Adipose tissue (tissue), 3 donors: ENCODE data around the gene RNF38. TPM values are rescaled to one million over a fixed set of nuclear protein-coding genes. Genes with fewer than 3 reads are reported as not detected.
"Not testable (repeated sequence)": the region's sequence is repeated elsewhere in the genome, so short reads cannot be mapped to it uniquely, and the experiment has no call there.

ENCODE experiments used
- H3K27ac ChIP-seq: one replicate; pipeline ENCODE4 v1.5.1; 2013; ENCODE audit warnings: low read depth, low read length
- WGBS, 3 donors: extraction: QIAGEN DNeasy Blood & Tissue Kit; methylation state at CpG; one replicate each; pipeline ENCODE4 v1.1.7; 2013; 5-methylcytosine and 5-hydroxymethylcytosine counted together
- polyA plus RNA-seq, 3 donors: library from polyadenylated mRNA; stranded (reverse); fragments of 200-250 nt; gene quantifications; one replicate each; pipeline ENCODE4 v1.2.3, GENCODE V29; 2013
- donor health status: healthy with polysubstance abuse.
- donor health status: Bipolar disorder and iron deficiency.
- donor health status: healthy.

Gene RNF38
- polyA plus RNA-seq, 3 donors, result 11.2 to 17.8 (median 14.5) TPM

- WGBS, 3 donors, result 88 to 90% (median 88%) methylated on average over 6 of the region's 6 CpGs
Measured at GRCh38 chr9:36345103-36345846, 54.8 kb downstream of the RNF38 start.

DNA sequence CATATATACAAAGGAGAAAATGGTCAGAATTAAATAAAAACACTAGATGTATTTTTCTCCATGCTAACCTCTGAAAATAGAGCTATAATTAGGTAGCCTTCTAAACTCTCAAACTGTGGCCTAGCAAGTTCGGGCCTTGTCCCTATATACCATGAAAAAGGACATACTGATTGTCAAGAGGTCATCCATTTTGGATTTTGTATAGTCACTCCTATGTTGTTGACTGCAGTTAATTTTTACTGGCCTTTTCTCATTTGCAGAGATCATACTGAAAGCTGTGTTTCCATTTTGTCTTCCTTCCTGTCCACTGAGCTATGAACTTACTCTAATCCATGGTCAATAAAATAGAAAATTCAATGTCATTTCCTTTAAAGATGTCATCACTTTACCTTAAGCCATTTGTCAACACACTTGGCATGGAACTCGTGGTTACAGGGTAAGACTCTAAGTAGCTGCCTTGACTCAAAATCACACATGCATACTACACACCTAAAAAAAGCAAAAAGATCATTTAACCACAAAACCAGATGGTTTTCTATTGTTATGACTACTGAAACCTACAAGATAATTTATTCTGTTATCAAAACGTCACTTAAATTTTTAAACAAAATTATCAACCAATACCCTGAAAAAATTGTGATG is 58.0 kb downstream of the RNF38 start:
- H3K27ac ChIP-seq, result no peak overlapping the region
- 70 to 79% (median 75%) methylated on average over 3 of the region's 3 CpGs for WGBS, 3 donors

More at GRCh38 chr9:36345103-36345846, 54.8 kb downstream of the RNF38 start:
- no peak overlapping the region for H3K27ac ChIP-seq

DNA sequence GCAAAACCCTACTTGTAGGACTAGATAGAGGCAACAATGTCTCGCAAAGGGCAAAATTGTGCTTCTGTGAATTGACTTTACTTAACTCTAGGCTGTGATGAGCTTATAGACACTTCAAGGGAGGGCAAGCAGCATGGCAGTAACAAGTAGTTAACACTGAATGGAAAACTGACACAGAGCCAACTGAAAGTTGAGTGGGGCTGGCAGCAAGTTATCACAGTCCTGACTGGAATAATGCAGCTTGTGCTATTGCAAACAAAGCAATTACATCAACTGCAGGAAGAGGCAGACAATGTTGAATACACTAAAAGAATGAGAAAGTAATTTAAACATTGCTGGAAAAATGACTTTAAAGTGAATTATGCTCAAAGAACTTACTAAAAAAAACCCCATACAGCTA is 62.2 kb downstream of the RNF38 start:
- 96 to 100% (median 100%) methylated on average over 1 of the region's 1 CpG for WGBS, 3 donors
- no peak overlapping the region for H3K27ac ChIP-seq

GRCh38 chr9:36337002-36337401 is 63.1 kb downstream of the RNF38 start:
- H3K27ac ChIP-seq, result no peak overlapping the region
- 88 to 94% (median 90%) methylated on average over 2 of the region's 2 CpGs for WGBS, 3 donors

DNA sequence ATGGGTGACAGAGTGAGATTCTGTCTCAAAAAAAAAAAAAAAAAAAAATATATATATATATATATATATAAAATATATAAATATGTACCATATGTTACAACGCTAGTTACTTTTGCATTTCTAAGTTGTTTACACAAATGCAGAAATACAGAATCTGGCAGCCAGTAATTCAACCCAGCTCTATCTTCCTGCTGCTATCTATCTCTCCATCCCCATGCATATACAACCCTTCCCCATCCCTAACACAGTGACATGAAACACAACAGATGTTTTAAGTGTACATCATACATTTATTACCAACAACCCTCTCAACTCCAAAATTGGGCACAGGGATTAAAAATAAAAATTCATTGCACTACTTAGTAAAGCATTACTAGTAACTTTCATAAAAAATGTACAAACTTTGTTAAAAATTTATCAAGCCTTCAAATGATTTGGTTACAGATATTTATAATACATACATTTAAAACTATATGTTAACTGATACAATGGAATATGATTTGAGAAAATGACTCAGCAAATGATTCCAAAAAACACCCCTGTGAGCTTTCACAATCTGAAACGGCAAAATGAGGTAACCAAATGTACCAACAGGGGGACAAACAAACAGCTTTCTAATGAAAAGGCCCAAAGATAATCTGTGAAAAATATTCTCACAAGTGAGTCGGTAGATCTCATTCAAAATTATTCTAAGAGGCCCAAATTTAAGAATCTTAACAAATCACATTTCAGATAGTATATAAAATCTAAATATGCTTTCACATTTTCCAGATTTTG is 63.8 kb downstream of the RNF38 start:
- no peak overlapping the region for H3K27ac ChIP-seq
- WGBS, 3 donors, result 75 to 93% (median 76%) methylated on average over 3 of the region's 3 CpGs

DNA sequence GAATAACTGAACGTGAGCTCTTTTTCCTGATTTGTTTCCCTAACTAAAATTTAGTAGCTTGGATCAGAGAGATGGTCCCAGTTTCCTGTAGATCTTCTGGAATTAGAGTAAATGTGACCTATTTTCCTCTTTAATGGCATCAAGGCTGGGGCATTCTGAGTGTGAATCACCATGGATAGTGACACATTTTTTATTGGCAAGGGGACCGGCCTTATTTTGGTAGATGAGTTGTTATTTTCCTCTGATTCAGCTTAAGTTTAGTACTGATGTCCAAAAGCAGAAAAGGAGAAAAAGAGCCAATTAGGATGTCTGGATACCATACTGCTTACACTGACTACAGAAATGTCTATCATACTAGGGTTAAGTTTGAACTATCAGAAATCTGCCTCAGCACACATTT is 68.1 kb downstream of the RNF38 start:
- 58 to 82% (median 61%) methylated on average over 2 of the region's 2 CpGs for WGBS, 3 donors
- no peak overlapping the region for H3K27ac ChIP-seq

- no peak overlapping the region for H3K27ac ChIP-seq
- WGBS, 3 donors, result 20 to 33% (median 29%) methylated on average over 9 of the region's 9 CpGs
Measured at GRCh38 chr9:36328798-36329411, 71.2 kb downstream of the RNF38 start.

DNA sequence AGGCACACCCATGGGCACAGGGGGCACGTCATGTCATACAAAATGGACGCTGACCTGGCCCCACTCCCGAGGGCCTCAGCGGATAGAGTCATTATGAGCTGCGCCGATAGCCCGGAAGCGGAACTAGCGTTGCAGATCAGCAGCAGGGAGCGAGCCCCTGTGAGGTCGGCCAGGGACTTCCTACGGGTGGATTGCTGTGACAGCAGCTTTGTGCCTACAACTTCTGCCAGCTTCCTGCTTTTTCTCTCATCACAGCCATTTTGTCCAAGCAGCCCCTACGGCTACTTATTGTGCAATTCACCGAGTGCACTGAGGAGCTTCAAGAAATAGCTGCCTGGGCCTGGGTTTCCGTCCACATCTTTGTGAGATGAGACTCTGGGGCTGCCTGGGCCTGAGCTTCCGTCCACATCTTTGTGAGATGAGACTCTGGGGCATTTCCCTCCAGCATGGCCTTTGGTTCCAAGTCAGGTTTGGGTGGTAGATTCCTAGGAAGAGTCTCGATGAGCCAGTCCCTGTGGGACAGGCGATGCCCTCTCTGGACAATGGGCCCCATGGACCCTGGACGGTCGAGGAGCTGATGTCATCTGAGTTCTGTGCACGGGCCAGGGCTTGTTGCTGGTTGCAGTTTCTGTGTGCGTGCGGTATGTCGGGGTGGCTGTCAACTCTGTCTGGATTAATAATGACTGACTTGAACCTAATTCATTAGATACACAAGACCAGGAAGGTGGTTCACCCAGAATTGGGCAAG is 74.8 kb downstream of the RNF38 start:
- WGBS, 3 donors, result 81 to 94% (median 87%) methylated on average over 24 of the region's 24 CpGs
- no peak overlapping the region for H3K27ac ChIP-seq

DNA sequence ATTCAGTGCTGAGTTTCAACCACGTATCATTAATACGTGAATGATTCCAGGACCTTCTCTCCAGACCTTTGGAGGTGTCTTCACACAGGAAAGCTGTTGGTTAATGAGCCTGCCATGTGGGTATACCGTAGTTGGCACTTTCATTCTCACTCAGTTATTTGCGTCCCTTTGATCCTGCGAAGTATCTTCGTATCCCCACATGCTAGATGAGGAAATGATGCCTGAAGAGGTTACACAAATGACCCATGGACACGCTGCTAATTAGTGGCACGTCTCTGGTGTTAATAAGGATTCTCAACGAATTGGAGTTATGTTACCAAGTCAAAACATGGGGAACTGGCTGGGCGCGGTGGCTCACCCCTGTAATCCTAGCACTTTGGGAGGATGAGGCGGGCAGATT is 76.1 kb downstream of the RNF38 start:
- WGBS, 3 donors, result 89 to 93% (median 90%) methylated on average over 12 of the region's 12 CpGs
- H3K27ac ChIP-seq, result no peak overlapping the region

DNA sequence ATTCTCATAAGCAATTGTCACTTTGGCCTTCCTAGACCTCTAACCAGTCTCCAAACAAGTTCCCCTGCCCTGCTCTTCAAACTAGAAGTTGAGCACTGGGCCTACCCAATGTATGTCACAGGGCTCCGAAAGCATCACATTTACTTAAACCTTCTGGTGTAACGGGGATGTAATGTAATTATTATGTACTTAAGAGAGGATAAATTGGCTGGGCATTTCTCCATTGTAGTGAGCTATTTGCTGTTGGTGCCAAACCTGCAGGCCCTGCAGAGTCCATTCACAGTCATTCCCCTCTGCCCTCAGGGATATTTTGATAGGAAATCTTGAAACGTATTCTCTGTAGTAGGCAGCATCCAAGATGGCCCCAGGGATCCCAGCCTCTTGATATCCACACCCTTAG is 77.6 kb downstream of the RNF38 start:
- no peak overlapping the region for H3K27ac ChIP-seq
- WGBS, 3 donors, result 53 to 62% (median 59%) methylated on average over 3 of the region's 3 CpGs

GRCh38 chr9:36321903-36322302 is 78.2 kb downstream of the RNF38 start:
- H3K27ac ChIP-seq, result not testable (repeated sequence)
- WGBS, 3 donors, result 91 to 93% (median 93%) methylated on average over 4 of the region's 4 CpGs

DNA sequence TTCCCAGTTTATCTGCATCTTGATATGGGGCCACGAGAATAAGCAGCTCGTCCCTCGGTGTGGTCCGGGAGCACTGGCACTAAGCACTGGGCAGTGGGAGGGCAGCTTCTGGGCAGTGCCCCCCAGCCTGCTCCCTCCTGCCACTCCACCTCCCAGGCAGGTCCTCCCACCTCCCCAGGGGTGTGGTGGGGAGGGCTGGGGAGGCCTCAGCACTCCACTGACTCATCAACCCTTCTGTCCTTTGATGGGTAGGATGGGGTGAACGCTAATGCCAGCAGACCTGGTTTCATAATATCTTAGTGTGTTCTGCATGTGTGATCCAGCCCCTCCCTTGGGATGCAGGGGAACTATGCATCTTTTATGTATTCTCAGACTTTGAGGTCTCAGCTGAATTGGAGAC is 79.6 kb downstream of the RNF38 start:
- no peak overlapping the region for H3K27ac ChIP-seq
- WGBS, 3 donors, result 40 to 84% (median 81%) methylated on average over 5 of the region's 5 CpGs

DNA sequence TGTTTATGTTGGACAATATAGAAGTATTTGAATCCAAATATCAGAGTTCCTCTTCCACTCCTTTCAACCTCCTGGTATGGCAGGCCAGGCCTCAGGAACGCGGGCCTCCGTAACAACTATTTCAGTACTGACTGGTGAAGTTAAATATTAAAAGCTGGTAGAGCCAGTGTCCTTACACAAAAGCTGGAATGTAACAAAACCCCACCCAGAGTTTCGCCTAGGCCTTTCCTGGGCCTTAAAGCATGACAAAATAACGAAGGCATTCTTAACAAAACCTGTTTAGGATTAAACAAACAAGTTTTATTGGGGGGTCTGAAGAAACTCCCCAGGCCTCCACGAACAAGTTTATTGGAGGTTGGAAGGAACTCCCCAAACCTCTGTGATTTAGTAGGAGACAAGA is 80.3 kb downstream of the RNF38 start:
- no peak overlapping the region for H3K27ac ChIP-seq
- 38 to 86% (median 72%) methylated on average over 6 of the region's 6 CpGs for WGBS, 3 donors

DNA sequence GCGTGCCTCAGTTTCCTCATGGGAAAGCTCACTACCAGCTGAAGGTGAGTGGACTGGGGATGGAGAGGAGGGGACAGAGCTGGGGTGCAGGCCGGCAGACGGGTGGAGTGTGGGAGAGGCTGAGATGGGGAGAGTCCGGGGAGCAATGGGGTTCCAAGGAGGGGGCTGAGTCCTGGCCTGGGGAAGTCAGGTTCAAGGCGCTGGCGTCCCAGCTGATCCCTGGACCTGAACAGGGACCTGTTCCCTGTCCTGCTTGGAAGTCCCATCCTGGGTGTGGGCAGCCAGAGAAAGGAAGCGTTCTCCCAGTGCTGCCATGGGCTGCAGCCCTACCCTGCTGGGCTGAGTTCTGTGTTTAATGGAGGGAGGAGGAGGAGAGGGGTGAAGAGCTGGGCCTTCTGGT is 80.9 kb downstream of the RNF38 start:
- 86 to 90% (median 88%) methylated on average over 7 of the region's 7 CpGs for WGBS, 3 donors
- no peak overlapping the region for H3K27ac ChIP-seq

DNA sequence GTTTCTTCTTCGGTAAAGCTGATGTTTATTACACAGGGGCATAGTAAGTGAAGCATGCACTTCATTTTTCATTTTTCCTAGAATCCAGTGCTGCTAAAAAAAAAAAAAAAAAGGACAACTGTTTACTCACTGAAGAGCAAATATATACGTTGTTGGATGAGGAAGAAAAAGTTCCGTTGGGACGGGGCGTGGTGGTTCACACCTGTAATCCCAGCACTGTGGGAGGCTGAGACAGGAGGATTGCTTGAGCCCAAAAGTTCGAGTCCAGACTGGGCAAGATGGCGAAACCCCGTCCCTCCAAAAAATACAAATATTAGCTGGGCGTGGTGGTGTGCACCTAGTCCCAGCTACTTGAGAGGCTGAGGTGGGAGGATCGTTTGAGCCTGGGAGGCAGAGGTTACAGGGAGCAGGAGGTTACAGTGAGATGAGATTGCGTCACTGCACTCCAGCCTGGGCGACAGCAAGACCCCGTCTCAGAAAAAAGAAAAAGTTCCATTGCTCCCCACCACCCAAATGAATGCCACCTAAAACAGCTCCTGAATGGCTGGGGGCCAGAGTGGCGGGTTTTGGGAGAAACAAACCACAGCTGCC is 81.8 kb downstream of the RNF38 start:
- H3K27ac ChIP-seq, result no peak overlapping the region
- 82 to 86% (median 83%) methylated on average over 14 of the region's 14 CpGs for WGBS, 3 donors

GRCh38 chr9:36317766-36318165 is 82.3 kb downstream of the RNF38 start:
- no peak overlapping the region for H3K27ac ChIP-seq
- 21 to 26% (median 26%) methylated on average over 6 of the region's 6 CpGs for WGBS, 3 donors

DNA sequence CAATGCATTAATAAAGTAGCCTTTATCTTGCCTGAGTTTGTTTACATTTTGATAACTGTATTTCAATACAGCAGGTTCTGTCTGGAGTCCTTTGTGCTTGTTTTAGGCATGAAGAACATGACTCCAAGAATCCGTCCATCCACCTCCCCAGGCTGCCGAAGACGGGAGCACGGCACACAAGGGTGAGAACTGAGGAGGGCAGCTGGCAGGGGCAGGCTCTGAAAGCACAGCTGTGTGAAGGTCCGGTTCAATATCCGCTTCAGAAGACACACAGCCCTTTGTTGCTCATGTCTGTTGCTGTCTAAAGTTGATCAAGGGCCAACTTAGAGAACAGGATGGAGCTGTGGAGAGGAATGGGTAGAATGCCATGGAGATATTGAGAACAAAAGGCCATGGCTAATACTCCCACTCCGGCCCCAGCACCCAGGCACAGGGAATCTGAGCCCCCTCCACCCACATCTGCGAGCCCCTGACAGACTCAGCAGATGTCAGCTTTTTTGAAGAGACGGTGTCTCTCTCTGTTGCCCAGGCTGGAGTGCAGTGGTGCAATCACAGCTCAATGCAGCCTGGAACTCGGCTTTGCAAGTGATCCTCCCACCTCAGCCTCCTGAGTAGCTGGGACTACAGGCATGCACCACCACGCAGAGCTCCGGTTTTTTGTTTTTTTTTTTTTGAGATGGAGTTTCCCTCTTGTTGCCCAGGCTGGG is 83.3 kb downstream of the RNF38 start:
- H3K27ac ChIP-seq, result no peak overlapping the region
- 39 to 69% (median 69%) methylated on average over 12 of the region's 12 CpGs for WGBS, 3 donors
